Measurements from ENCODE around the gene EXOC6.

GRCh38 chr10:93032809-93033137, 184.5 kb downstream of the EXOC6 start:
- TF ChIP-seq, protein P1, sequence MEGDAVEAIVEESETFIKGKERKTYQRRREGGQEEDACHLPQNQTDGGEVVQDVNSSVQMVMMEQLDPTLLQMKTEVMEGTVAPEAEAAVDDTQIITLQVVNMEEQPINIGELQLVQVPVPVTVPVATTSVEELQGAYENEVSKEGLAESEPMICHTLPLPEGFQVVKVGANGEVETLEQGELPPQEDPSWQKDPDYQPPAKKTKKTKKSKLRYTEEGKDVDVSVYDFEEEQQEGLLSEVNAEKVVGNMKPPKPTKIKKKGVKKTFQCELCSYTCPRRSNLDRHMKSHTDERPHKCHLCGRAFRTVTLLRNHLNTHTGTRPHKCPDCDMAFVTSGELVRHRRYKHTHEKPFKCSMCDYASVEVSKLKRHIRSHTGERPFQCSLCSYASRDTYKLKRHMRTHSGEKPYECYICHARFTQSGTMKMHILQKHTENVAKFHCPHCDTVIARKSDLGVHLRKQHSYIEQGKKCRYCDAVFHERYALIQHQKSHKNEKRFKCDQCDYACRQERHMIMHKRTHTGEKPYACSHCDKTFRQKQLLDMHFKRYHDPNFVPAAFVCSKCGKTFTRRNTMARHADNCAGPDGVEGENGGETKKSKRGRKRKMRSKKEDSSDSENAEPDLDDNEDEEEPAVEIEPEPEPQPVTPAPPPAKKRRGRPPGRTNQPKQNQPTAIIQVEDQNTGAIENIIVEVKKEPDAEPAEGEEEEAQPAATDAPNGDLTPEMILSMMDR (IDR thresholded peaks at IDR 0.05) = no peak
- TF ChIP-seq POLR2A (IDR thresholded peaks at IDR 0.05) = no peak

Measured in breast epithelium (tissue), 3 donors.